HEK293 (cell line): ENCODE results near the gene TMEM131L.

Source experiments
- CTCF ChIA-PET: fragments of 350-600 bp; formaldehyde crosslinking; extraction: SDS; loops from one replicate; lab custom pipeline; 2021; ENCODE audit warnings: antibody characterized with exemption; lab: Yijun Ruan, JAX
- POLR2A ChIA-PET: fragments of 300-600 bp; formaldehyde crosslinking; extraction: SDS; loops from one replicate; lab custom pipeline; 2020; ENCODE audit warnings: antibody characterized with exemption, inconsistent platforms; lab: Yijun Ruan, JAX
- H3K27ac ChIP-seq: fragments of 200-500 bp; sonication (Bioruptor generic); 2 replicates; pipeline ENCODE4 v1.5.1; 2014; ENCODE audit warnings: low read depth, low read length, control low read depth, inconsistent platforms; ENCODE audit errors: extremely low read depth
- H3K36me3 ChIP-seq, 2 experiments: fragments of 200-500 bp in 1 of 2; sonication (Bioruptor generic) in 1 of 2; 1 replicate in 1 of 2; 2 replicates in 1 of 2; pipeline ENCODE4 v1.5.1; 2014 to 2017; ENCODE audit warnings: inconsistent platforms in 2 of 2, low read length in 2 of 2; ENCODE audit not compliant: control insufficient read depth in 2 of 2, insufficient read depth in 1 of 2
- H3K4me1 ChIP-seq: fragments of 200-500 bp; sonication (Bioruptor generic); 2 replicates; pipeline ENCODE4 v1.5.1; 2014; ENCODE audit warnings: mild to moderate bottlenecking, low read length, inconsistent platforms; ENCODE audit not compliant: control insufficient read depth, insufficient read depth
- H3K4me3 ChIP-seq: 2 replicates; pipeline ENCODE4 v1.5.1; 2011; ENCODE audit warnings: low read depth, mild to moderate bottlenecking, control low read depth, low read length, moderate library complexity
- H3K9me3 ChIP-seq: fragments of 200-500 bp; sonication (Bioruptor generic); 2 replicates; pipeline ENCODE4 v1.5.1; 2014; ENCODE audit warnings: low read depth, low read length, inconsistent platforms; ENCODE audit not compliant: control insufficient read depth, insufficient read depth
- GLI2 ChIP-seq: fragments of 450-650 bp; formaldehyde crosslinking; IDR thresholded peaks from 2 replicates; pipeline ENCODE4; 2017; ENCODE audit warnings: missing biosample characterization, missing genetic modification characterization, low read depth, borderline replicate concordance
- KLF1 ChIP-seq: fragments of 450-650 bp; formaldehyde crosslinking; IDR thresholded peaks from 2 replicates; pipeline ENCODE4 v1.5.1; 2016; ENCODE audit warnings: missing biosample characterization, missing genetic modification characterization
- REST ChIP-seq: fragments of 450-650 bp; formaldehyde crosslinking; IDR thresholded peaks from 2 replicates; pipeline ENCODE4 v1.5.1; 2016; ENCODE audit warnings: missing biosample characterization, missing genetic modification characterization
- SP3 ChIP-seq: fragments of 450-650 bp; formaldehyde crosslinking; IDR thresholded peaks from 2 replicates; pipeline ENCODE4 v1.5.1; 2016; ENCODE audit warnings: missing biosample characterization, missing genetic modification characterization
- ZBTB17 ChIP-seq: fragments of 450-650 bp; formaldehyde crosslinking; IDR thresholded peaks from 2 replicates; pipeline ENCODE4 v1.5.1; 2016; ENCODE audit warnings: missing biosample characterization, missing genetic modification characterization
- ZBTB21 ChIP-seq: fragments of 450-650 bp; formaldehyde crosslinking; IDR thresholded peaks from 2 replicates; pipeline ENCODE4 v1.5.1; 2017; ENCODE audit warnings: missing biosample characterization, missing genetic modification characterization
- ZBTB8A ChIP-seq: fragments of 450-650 bp; formaldehyde crosslinking; IDR thresholded peaks from 2 replicates; pipeline ENCODE4 v1.5.1; 2016; ENCODE audit warnings: missing biosample characterization, missing genetic modification characterization
- ZFP3 ChIP-seq: fragments of 450-650 bp; formaldehyde crosslinking; IDR thresholded peaks from 2 replicates; pipeline ENCODE4 v1.5.1; 2016; ENCODE audit warnings: low read depth, missing biosample characterization, missing genetic modification characterization
- ZNF114 ChIP-seq: fragments of 450-650 bp; formaldehyde crosslinking; IDR thresholded peaks from 2 replicates; pipeline ENCODE4 v1.5.0; 2017; ENCODE audit warnings: missing biosample characterization, missing genetic modification characterization
- ZNF155 ChIP-seq: fragments of 450-650 bp; formaldehyde crosslinking; IDR thresholded peaks from 2 replicates; pipeline ENCODE4 v1.5.1; 2016; ENCODE audit warnings: missing biosample characterization, missing genetic modification characterization
- ZNF16 ChIP-seq: fragments of 450-650 bp; formaldehyde crosslinking; IDR thresholded peaks from 2 replicates; pipeline ENCODE4 v1.5.1; 2016; ENCODE audit warnings: low read depth, missing biosample characterization, missing genetic modification characterization
- ZNF2 ChIP-seq: fragments of 450-650 bp; formaldehyde crosslinking; IDR thresholded peaks from 2 replicates; pipeline ENCODE4 v1.5.1; 2016; ENCODE audit warnings: missing biosample characterization, missing genetic modification characterization
- ZNF221 ChIP-seq: fragments of 450-650 bp; formaldehyde crosslinking; IDR thresholded peaks from 2 replicates; pipeline ENCODE4 v1.5.1; 2017; ENCODE audit warnings: missing biosample characterization, missing genetic modification characterization, borderline replicate concordance
- ZNF324 ChIP-seq: fragments of 450-650 bp; formaldehyde crosslinking; IDR thresholded peaks from 2 replicates; pipeline ENCODE4 v1.5.1; 2016; ENCODE audit warnings: missing biosample characterization, missing genetic modification characterization
- ZNF423 ChIP-seq: fragments of 450-650 bp; formaldehyde crosslinking; IDR thresholded peaks from 2 replicates; pipeline ENCODE4 v1.5.1; 2016; ENCODE audit warnings: missing biosample characterization, missing genetic modification characterization
- ZNF571 ChIP-seq: fragments of 450-650 bp; formaldehyde crosslinking; IDR thresholded peaks from 2 replicates; pipeline ENCODE4 v1.5.0; 2017; ENCODE audit warnings: missing biosample characterization, missing genetic modification characterization
- ZNF600 ChIP-seq: fragments of 450-650 bp; formaldehyde crosslinking; IDR thresholded peaks from 2 replicates; pipeline ENCODE4 v1.5.1; 2016; ENCODE audit warnings: missing biosample characterization, missing genetic modification characterization
- ZNF701 ChIP-seq: fragments of 450-650 bp; formaldehyde crosslinking; IDR thresholded peaks from 2 replicates; pipeline ENCODE4 v1.5.1; 2016; ENCODE audit warnings: missing biosample characterization, missing genetic modification characterization
- ZSCAN16 ChIP-seq: fragments of 450-650 bp; formaldehyde crosslinking; IDR thresholded peaks from 2 replicates; pipeline ENCODE4 v1.5.1; 2016; ENCODE audit warnings: missing biosample characterization, missing genetic modification characterization
- ZSCAN4 ChIP-seq: fragments of 450-650 bp; formaldehyde crosslinking; IDR thresholded peaks from 2 replicates; pipeline ENCODE4 v1.5.1; 2017; ENCODE audit warnings: missing biosample characterization, missing genetic modification characterization
- TF ChIP-seq, protein P1 (sequence below): fragments of 450-650 bp; formaldehyde crosslinking; IDR thresholded peaks from 2 replicates; pipeline ENCODE4 v1.5.1; 2016; ENCODE audit warnings: missing biosample characterization, missing genetic modification characterization, low read depth
- TF ChIP-seq, protein P2 (sequence below): sonication (generic); formaldehyde crosslinking; IDR thresholded peaks from 2 replicates; pipeline ENCODE4 v1.8.1; 2022; ENCODE audit warnings: mild to moderate bottlenecking, moderate library complexity, missing genetic modification reagents

TMEM131L gene

DNA sequence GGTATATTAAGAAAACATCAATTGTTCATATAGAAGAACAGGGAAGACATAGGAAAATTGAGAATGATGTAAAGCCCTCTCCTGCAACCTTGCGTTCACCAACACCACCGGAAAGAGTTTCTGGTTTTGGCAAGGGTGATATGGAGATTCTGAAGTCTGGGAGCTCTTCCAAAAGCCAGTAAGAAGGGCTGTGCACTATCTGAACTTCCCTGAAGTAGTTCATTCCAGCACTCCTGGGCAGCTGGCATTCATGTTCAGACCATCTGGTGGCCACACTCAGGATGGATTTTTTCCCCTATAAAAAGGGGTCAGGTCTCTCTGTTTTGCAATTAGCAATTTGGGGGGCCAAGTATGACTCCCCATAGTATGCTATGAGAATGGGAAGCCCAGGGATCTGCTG, 202.5 kb downstream of the TMEM131L start (continued):
- TF ChIP-seq REST (tag by site-specific recombination) (no peak), ZNF701 (tag by site-specific recombination) (no peak), ZSCAN4 (tag by site-specific recombination) (no peak)

DNA sequence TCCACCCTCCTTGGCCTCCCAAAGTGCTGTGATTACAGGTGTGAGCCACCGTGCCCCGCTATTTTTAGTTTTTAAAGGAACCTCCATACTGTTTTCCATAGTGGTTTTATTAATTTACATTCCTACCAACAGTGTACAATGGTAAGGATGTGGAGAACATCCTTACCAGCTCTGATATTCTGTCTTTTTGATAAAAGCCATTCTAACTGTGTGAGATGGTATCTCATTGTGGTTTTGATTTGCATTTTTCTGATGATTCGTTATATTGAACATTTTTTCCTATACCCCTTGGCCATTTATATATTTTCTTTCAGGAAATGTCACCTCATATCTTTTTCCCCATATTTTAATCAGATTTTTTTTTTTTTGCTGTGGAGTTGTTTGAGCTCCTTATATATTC, 203.7 kb downstream of the TMEM131L start:
- no peaks in the 10 kb centered on the region for H3K4me1 ChIP-seq

DNA sequence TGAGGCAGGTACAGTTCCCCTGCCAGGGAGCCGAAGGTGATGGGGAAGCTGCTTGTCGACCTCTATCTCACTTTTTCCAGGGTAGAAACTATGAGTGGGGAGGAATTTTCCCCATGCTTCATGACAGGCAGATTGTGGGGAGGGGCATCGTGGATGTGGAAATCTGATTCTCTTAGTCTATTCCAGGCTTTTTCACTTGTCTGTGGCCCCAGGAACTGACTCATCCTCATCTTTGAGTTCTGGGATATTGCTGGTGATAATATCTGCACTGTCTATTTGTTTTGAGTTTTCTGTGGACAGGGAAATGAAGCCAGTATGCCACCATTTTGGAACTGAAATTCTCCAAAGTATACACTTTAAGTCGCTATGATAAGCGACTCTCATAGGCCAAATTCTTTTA, 210.3 kb downstream of the TMEM131L start:
- no peak overlapping the region for H3K27ac ChIP-seq
- ChIA-PET POLR2A (no interaction called here), CTCF (no interaction called here)
- TF ChIP-seq, protein P1, sequence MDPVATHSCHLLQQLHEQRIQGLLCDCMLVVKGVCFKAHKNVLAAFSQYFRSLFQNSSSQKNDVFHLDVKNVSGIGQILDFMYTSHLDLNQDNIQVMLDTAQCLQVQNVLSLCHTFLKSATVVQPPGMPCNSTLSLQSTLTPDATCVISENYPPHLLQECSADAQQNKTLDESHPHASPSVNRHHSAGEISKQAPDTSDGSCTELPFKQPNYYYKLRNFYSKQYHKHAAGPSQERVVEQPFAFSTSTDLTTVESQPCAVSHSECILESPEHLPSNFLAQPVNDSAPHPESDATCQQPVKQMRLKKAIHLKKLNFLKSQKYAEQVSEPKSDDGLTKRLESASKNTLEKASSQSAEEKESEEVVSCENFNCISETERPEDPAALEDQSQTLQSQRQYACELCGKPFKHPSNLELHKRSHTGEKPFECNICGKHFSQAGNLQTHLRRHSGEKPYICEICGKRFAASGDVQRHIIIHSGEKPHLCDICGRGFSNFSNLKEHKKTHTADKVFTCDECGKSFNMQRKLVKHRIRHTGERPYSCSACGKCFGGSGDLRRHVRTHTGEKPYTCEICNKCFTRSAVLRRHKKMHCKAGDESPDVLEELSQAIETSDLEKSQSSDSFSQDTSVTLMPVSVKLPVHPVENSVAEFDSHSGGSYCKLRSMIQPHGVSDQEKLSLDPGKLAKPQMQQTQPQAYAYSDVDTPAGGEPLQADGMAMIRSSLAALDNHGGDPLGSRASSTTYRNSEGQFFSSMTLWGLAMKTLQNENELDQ (tag by site-specific recombination) = no peak
- no peak for TF ChIP-seq ZNF701 (tag by site-specific recombination)
- no peaks in the 10 kb centered on the region for H3K4me1 ChIP-seq
- no peaks in the 10 kb centered on the region for H3K36me3 ChIP-seq
- no peaks in the 10 kb centered on the region for H3K9me3 ChIP-seq
- no peak overlapping the region for H3K4me3 ChIP-seq

More for the DNA sequence above, 203.7 kb downstream of the TMEM131L start:
- no peaks in the 10 kb centered on the region for H3K36me3 ChIP-seq
- H3K4me3 ChIP-seq = no peak overlapping the region
- H3K27ac ChIP-seq = no peak overlapping the region
- TF ChIP-seq ZNF324 (tag by site-specific recombination) = no peak
- TF ChIP-seq ZFP3 (tag by site-specific recombination) = no peak
- no peak for TF ChIP-seq ZBTB8A (tag by site-specific recombination)
- no peak for TF ChIP-seq ZNF221
- TF ChIP-seq ZNF571 (tag by site-specific recombination) = no peak
- TF ChIP-seq ZBTB21 (tag by site-specific recombination) = no peak
- TF ChIP-seq, protein P2, sequence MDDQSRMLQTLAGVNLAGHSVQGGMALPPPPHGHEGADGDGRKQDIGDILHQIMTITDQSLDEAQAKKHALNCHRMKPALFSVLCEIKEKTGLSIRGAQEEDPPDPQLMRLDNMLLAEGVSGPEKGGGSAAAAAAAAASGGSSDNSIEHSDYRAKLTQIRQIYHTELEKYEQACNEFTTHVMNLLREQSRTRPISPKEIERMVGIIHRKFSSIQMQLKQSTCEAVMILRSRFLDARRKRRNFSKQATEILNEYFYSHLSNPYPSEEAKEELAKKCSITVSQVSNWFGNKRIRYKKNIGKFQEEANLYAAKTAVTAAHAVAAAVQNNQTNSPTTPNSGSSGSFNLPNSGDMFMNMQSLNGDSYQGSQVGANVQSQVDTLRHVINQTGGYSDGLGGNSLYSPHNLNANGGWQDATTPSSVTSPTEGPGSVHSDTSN (CRISPR knock-in tag) = no peak
- no peak for TF ChIP-seq ZNF155
- TF ChIP-seq KLF1 (tag by site-specific recombination) = no peak
- no peak for TF ChIP-seq GLI2 (tag by site-specific recombination)
- TF ChIP-seq ZNF114 = no peak
- no peak for TF ChIP-seq ZBTB17 (tag by site-specific recombination)
- TF ChIP-seq ZNF423 (tag by site-specific recombination) = no peak
- no peak for TF ChIP-seq ZNF16 (tag by site-specific recombination)
- no peak for TF ChIP-seq ZSCAN16 (tag by site-specific recombination)
- TF ChIP-seq ZNF2 (tag by site-specific recombination) = no peak
- TF ChIP-seq ZNF600 (tag by site-specific recombination) = no peak
- no peak for TF ChIP-seq SP3
- TF ChIP-seq, all 188 proteins: peak for 0
- CTCF ChIA-PET = interaction anchor here (0.6 to 1.1 kb wide), 3 partner anchors 13 to 118 kb away, joined by 3 to 4 read pairs (median 3); no protein-coding TSS in a partner anchor
- H3K9me3 ChIP-seq = no peaks in the 10 kb centered on the region
- POLR2A ChIA-PET = no interaction called here
